GM23248 (cell line): ENCODE data around the gene SLC35F4. TPM values are rescaled to one million over a fixed set of nuclear protein-coding genes. Genes with fewer than 3 reads are reported as not detected.
A peak's percentile ranks its signal among the peaks of the same experiment; 100 is the strongest.

ENCODE experiments used
- DNase-seq: peaks from one replicate; pipeline ENCODE4 v3.0.0-alpha.2; 2015
- H2AFZ ChIP-seq: fragments of 200-600 bp; sonication (generic); 2 replicates; pipeline ENCODE4 v1.6.1; 2016; ENCODE audit warnings: antibody characterized with exemption
- H3F3A ChIP-seq: fragments of 200-600 bp; sonication (generic); 2 replicates; pipeline ENCODE4 v1.6.1; 2016; ENCODE audit warnings: mild to moderate bottlenecking, antibody characterized with exemption, mixed run types; ENCODE audit not compliant: insufficient read depth
- H3K27ac ChIP-seq: fragments of 200-600 bp; sonication (generic); 2 replicates; pipeline ENCODE4 v1.5.1; 2016; ENCODE audit warnings: mild to moderate bottlenecking
- H3K27me3 ChIP-seq: fragments of 200-600 bp; sonication (generic); replicated peaks from 2 replicates; pipeline ENCODE4 v1.6.1; 2016; ENCODE audit warnings: mild to moderate bottlenecking; ENCODE audit not compliant: insufficient read depth
- H3K36me3 ChIP-seq: fragments of 200-600 bp; sonication (generic); 2 replicates; pipeline ENCODE4 v1.6.1; 2016; ENCODE audit warnings: low read depth, mild to moderate bottlenecking
- H3K4me1 ChIP-seq: fragments of 200-600 bp; sonication (generic); 2 replicates; pipeline ENCODE4 v1.6.1; 2016; ENCODE audit warnings: mild to moderate bottlenecking; ENCODE audit not compliant: insufficient read depth
- H3K4me2 ChIP-seq: fragments of 200-600 bp; sonication (generic); one replicate; pipeline ENCODE4 v1.6.1; 2016; ENCODE audit warnings: mild to moderate bottlenecking; ENCODE audit not compliant: unreplicated experiment
- H3K4me3 ChIP-seq: fragments of 200-600 bp; sonication (generic); 2 replicates; pipeline ENCODE4 v1.5.1; 2016; ENCODE audit warnings: mild to moderate bottlenecking
- H3K79me2 ChIP-seq: fragments of 200-600 bp; sonication (generic); 2 replicates; pipeline ENCODE4 v1.6.1; 2016; ENCODE audit warnings: mild to moderate bottlenecking; ENCODE audit not compliant: insufficient read depth
- H3K9ac ChIP-seq: fragments of 200-600 bp; sonication (generic); 2 replicates; pipeline ENCODE4 v1.6.1; 2016; ENCODE audit warnings: mild to moderate bottlenecking
- H3K9me2 ChIP-seq: fragments of 200-600 bp; sonication (generic); 2 replicates; pipeline ENCODE4 v1.6.1; 2016; ENCODE audit warnings: mixed run types, mild to moderate bottlenecking, moderate library complexity; ENCODE audit not compliant: insufficient read depth
- H3K9me3 ChIP-seq: fragments of 200-600 bp; sonication (generic); one replicate; pipeline ENCODE4 v1.6.1; 2017; ENCODE audit warnings: low read depth
- H4K20me1 ChIP-seq: fragments of 200-600 bp; sonication (generic); 2 replicates; pipeline ENCODE4 v1.6.0; 2016; ENCODE audit not compliant: insufficient read depth
- EZH2 ChIP-seq: fragments of 200-600 bp; sonication (generic); IDR thresholded peaks from 2 replicates; pipeline ENCODE4 v1.6.1; 2018; ENCODE audit warnings: antibody characterized with exemption, mild to moderate bottlenecking; ENCODE audit not compliant: insufficient read depth, poor library complexity, severe bottlenecking
- EZH2phosphoT487 ChIP-seq: fragments of 200-600 bp; sonication (generic); IDR thresholded peaks from 2 replicates; pipeline ENCODE4 v1.6.1; 2018; ENCODE audit warnings: antibody characterized with exemption, moderate library complexity, mild to moderate bottlenecking, low read depth; ENCODE audit not compliant: insufficient read depth
- WGBS, 2 experiments: methylation state at CpG; one replicate each; pipeline ENCODE4 v1.1.6; 2015 to 2017; ENCODE audit warnings: low lambda C conversion rate in 2 of 2, low coverage in 1 of 2; ENCODE audit errors: missing lambda C conversion rate in 2 of 2; 5-methylcytosine and 5-hydroxymethylcytosine counted together
- in situ Hi-C: fragments of 300-500 bp; cut with MboI; formaldehyde crosslinking; loops from 2 replicates; pipeline ENCODE4 v1.15.0; 2020
- polyA plus RNA-seq: library from polyadenylated mRNA; unstranded; fragments of >200 nt; fragmentation: Nextera tagmentation; extraction: Ambion mirVana; gene quantifications from 2 replicates; pipeline ENCODE4 v1.2.1, GENCODE V29; 2016
- total RNA-seq: library from RNA; depleted of rRNA; stranded (reverse); fragments of >200 nt; shearing (Covaris generic); gene quantifications from 2 replicates; pipeline ENCODE4 v1.2.3, GENCODE V29; 2014

The SLC35F4 gene
- total and polyA plus RNA-seq, 2 experiments from 2014 or later, result not detected

DNA sequence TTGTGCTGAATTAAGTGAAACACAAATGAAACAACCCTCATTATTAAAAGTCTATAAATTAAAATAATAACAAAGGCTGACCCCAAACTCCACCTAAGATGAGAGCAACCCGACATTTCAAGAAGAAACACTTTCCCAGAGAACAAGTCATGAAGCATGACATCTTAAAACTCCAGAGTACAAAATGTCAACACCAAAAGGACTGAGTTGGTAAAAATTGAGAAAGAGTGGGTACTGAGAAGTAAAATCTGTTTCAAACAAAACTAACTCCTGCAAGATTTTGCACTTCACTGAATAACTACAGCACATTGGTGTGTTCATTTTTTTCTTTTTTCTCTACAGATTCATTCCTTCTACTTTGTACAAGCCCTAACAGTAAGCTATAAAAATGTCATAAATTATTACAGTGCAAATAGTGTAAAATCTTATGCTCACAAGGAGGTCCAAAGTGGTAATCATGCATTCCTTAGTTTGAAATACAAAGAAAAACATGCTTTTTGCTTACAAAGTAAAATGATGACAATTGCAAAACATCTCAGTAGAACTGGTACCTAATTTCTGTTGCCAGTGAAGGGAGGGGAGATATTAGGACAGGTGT, 31.8 kb downstream of the SLC35F4 start:
- Histone ChIP-seq H3F3A (peaks cover 22% of the 10 kb centered on the region), H3K79me2 (no peaks in the 10 kb centered on the region), H4K20me1 (no peaks in the 10 kb centered on the region), H3K9me2 (no peaks in the 10 kb centered on the region), H3K9ac (no peak overlapping the region), H3K4me2 (peak overlapping the region; percentile 63), H3K4me1 (peaks cover 23% of the 10 kb centered on the region), H3K36me3 (no peaks in the 10 kb centered on the region), H3K27ac (0 out of 2 replicates have a peak overlapping the region, but pooled peaks have one; percentile 10), H3K9me3 (no peaks in the 10 kb centered on the region), H3K27me3 (no peaks in the 10 kb centered on the region), H2AFZ (no peak overlapping the region), H3K4me3 (no peak overlapping the region)
- in situ Hi-C loops, result no loop called here
- DNase-seq, result peak; percentile 18
- WGBS, 2 experiments, result 66 to 70% methylated on average over 1 of the region's 1 CpG
- TF ChIP-seq EZH2phosphoT487 (no peak), EZH2 (no peak)

- H3K9ac ChIP-seq, result no peak overlapping the region
- H3K4me2 ChIP-seq, result peak overlapping the region; percentile 63
- peaks cover 23% of the 10 kb centered on the region for H3K4me1 ChIP-seq
- H3K36me3 ChIP-seq, result no peaks in the 10 kb centered on the region
- no peaks in the 10 kb centered on the region for H3K79me2 ChIP-seq
- DNase-seq, result peak; percentile 97
- WGBS, 2 experiments, result 0% methylated on average over 3 of the region's 3 CpGs
- no peaks in the 10 kb centered on the region for H3K9me2 ChIP-seq
- in situ Hi-C loops, result no loop called here
- no peaks in the 10 kb centered on the region for H4K20me1 ChIP-seq
- H3F3A ChIP-seq, result peaks cover 22% of the 10 kb centered on the region
- H2AFZ ChIP-seq, result no peak overlapping the region
- H3K27me3 ChIP-seq, result no peaks in the 10 kb centered on the region
- H3K4me3 ChIP-seq, result no peak overlapping the region
- TF ChIP-seq EZH2phosphoT487, result no peak
- TF ChIP-seq EZH2, result no peak
- peak overlapping the region; percentile 10; the same call in 1 of the 2 replicates for H3K27ac ChIP-seq
- H3K9me3 ChIP-seq, result no peaks in the 10 kb centered on the region
Observed at GRCh38 chr14:57833323-57833722, 32.6 kb downstream of the SLC35F4 start.

DNA sequence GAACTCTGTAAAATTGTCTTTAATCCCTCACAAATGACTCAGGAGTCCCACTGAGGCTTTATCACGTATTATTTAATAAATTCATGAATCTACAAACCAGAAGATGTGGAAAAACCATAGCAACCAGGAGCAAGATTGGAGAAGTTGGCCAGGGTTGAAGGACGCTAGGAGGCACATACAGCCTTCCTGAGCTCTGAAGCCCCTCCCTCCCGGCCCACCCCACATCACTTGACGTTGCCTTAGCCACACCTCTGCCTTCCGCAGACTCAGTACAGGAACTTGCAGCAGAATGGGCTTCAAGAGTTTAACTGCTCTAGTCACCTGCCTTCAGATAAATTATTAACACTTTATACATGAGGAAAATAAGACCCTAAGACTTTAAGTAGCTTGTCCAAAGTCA, 33.9 kb downstream of the SLC35F4 start:
- no peaks in the 10 kb centered on the region for H4K20me1 ChIP-seq
- in situ Hi-C loops, result no loop called here
- H3K4me1 ChIP-seq, result peaks cover 23% of the 10 kb centered on the region
- no peak overlapping the region for H3K4me3 ChIP-seq
- 61 to 68% methylated on average over 4 to 5 of the region's 5 CpGs for WGBS, 2 experiments
- no peak overlapping the region for H3K9ac ChIP-seq
- no peaks in the 10 kb centered on the region for H3K36me3 ChIP-seq
- no peaks in the 10 kb centered on the region for H3K9me2 ChIP-seq
- peaks cover 22% of the 10 kb centered on the region for H3F3A ChIP-seq
- no peak for DNase-seq
- H2AFZ ChIP-seq, result no peak overlapping the region
- no peaks in the 10 kb centered on the region for H3K79me2 ChIP-seq
- no peaks in the 10 kb centered on the region for H3K9me3 ChIP-seq
- no peak overlapping the region for H3K4me2 ChIP-seq
- H3K27ac ChIP-seq, result no peak overlapping the region
- no peaks in the 10 kb centered on the region for H3K27me3 ChIP-seq
- TF ChIP-seq EZH2phosphoT487, result no peak

- Histone ChIP-seq H3K4me2 (no peak overlapping the region), H3K79me2 (no peaks in the 10 kb centered on the region), H3K9me3 (peaks cover 6% of the 10 kb centered on the region), H3K9me2 (no peaks in the 10 kb centered on the region), H2AFZ (no peak overlapping the region), H3K9ac (no peak overlapping the region), H3K4me1 (peaks cover 12% of the 10 kb centered on the region), H4K20me1 (no peaks in the 10 kb centered on the region), H3K27me3 (no peaks in the 10 kb centered on the region), H3K27ac (no peak overlapping the region), H3K4me3 (no peak overlapping the region), H3K36me3 (no peaks in the 10 kb centered on the region), H3F3A (peaks cover 10% of the 10 kb centered on the region; the same call in 1 of the 2 replicates)
- DNase-seq, result peak; percentile 10
- in situ Hi-C loops, result no loop called here
- TF ChIP-seq EZH2 (no peak), EZH2phosphoT487 (no peak)
- WGBS, 2 experiments, result 3 to 20% methylated on average over 2 of the region's 2 CpGs
Observed at GRCh38 chr14:57828713-57829112, 37.2 kb downstream of the SLC35F4 start.
